Activated CD4-positive, alpha-beta T cell treated with anti-CD3 and anti-CD28 coated beads, Interleukin-2, amount 50 U/mL, for 4 hours (primary cell): ENCODE results near the gene TGFBR3L.

ENCODE experiments used
- DNase-seq, 2 experiments: peaks; one replicate each; pipeline ENCODE4 v3.0.0-alpha.2; 2020

TGFBR3L gene

GRCh38 chr19:7961920-7962626 lies 47.4 kb downstream of the TGFBR3L start:
- DNase-seq: no peak

- no peak for DNase-seq
Observed at GRCh38 chr19:7962644-7963268, 48.1 kb downstream of the TGFBR3L start.

- no peak for DNase-seq
Observed at GRCh38 chr19:7963566-7963965, 48.9 kb downstream of the TGFBR3L start.

- DNase-seq: no peak
Observed at GRCh38 chr19:7965259-7965841, 50.7 kb downstream of the TGFBR3L start.

GRCh38 chr19:7965921-7966665 lies 51.5 kb downstream of the TGFBR3L start:
- no peak for DNase-seq

GRCh38 chr19:7968008-7968795 lies 53.6 kb downstream of the TGFBR3L start:
- no peak for DNase-seq
